Right atrium auricular region (tissue), 2 donors: Measurements from ENCODE around the gene SCN1B. TPM values are rescaled to one million over a fixed set of nuclear protein-coding genes. Genes with fewer than 3 reads are reported as not detected.

ENCODE experiments used
- DNase-seq: peaks from one replicate; pipeline ENCODE4 v3.0.0-alpha.2; 2019; ENCODE audit warnings: low spot score
- H3K27ac ChIP-seq, 2 donors: fragments of 200-600 bp; sonication (generic); 1 replicate in 1 of 2; 2 replicates in 1 of 2; pipeline ENCODE4 v1.5.1; 2016 to 2019
- H3K27me3 ChIP-seq, 2 donors: fragments of 200-600 bp; sonication (generic); one replicate each; pipeline versions ENCODE4 v1.5.1 to v1.6.0; 2017 to 2019
- H3K36me3 ChIP-seq: fragments of 200-600 bp; sonication (generic); one replicate; pipeline ENCODE4 v1.5.1; 2016
- H3K4me1 ChIP-seq, 2 donors: fragments of 200-600 bp; sonication (generic); one replicate each; pipeline versions ENCODE4 v1.5.1 to v1.6.0; 2017 to 2019
- H3K4me3 ChIP-seq, 2 donors: fragments of 200-600 bp; sonication (generic); 1 replicate in 1 of 2; 2 replicates in 1 of 2; pipeline ENCODE4 v1.5.1; 2017 to 2019; ENCODE audit warnings: mild to moderate bottlenecking in 1 of 2, moderate library complexity in 1 of 2
- H3K9me3 ChIP-seq, 2 donors: fragments of 200-600 bp; sonication (generic); one replicate each; pipeline ENCODE4 v1.5.1; 2019
- CTCF ChIP-seq, 2 donors: fragments of 200-600 bp; sonication (generic); IDR thresholded peaks; one replicate each; pipeline ENCODE4 v1.5.1; 2019; ENCODE audit warnings: antibody characterized with exemption in 2 of 2
- total RNA-seq, 2 donors: library from RNA; depleted of rRNA; stranded (reverse); fragments of >200 nt; gene quantifications; one replicate each; pipeline ENCODE4 v1.1.0, GENCODE V29; 2016

Gene SCN1B
- total RNA-seq, 2 donors from 2014 or later = 57.3 to 119 TPM

- Histone ChIP-seq H3K4me1 (peaks cover 0 to 9% of the 10 kb centered on the region in 2 donors), H3K27me3 (no peaks in the 10 kb centered on the region), H3K9me3 (peaks cover 0 to 8% of the 10 kb centered on the region in 2 donors), H3K27ac (no peak overlapping the region), H3K36me3 (no peaks in the 10 kb centered on the region), H3K4me3 (no peak overlapping the region)
- peak; percentile 79 to 87 for TF ChIP-seq CTCF (IDR thresholded peaks at IDR 0.05)
- DNase-seq = peak; percentile 89
Measured at GRCh38 chr19:35066691-35067563, 36.7 kb downstream of the SCN1B start.

- H3K4me1 ChIP-seq = peaks cover 0 to 9% of the 10 kb centered on the region in 2 donors
- no peak for TF ChIP-seq CTCF (IDR thresholded peaks at IDR 0.05)
- no peaks in the 10 kb centered on the region for H3K36me3 ChIP-seq
- no peaks in the 10 kb centered on the region for H3K27me3 ChIP-seq
- H3K27ac ChIP-seq = peak overlapping the region in 1 of 2 donors; percentile 12
- H3K9me3 ChIP-seq = peaks cover 0 to 8% of the 10 kb centered on the region in 2 donors
- no peak for DNase-seq
- no peak overlapping the region for H3K4me3 ChIP-seq
Measured at GRCh38 chr19:35068941-35069634, 38.8 kb downstream of the SCN1B start.

- Histone ChIP-seq H3K36me3 (no peaks in the 10 kb centered on the region), H3K27ac (no peak overlapping the region), H3K4me3 (no peak overlapping the region), H3K4me1 (peaks cover 0 to 9% of the 10 kb centered on the region in 2 donors), H3K9me3 (peaks cover 0 to 8% of the 10 kb centered on the region in 2 donors), H3K27me3 (no peaks in the 10 kb centered on the region)
- no peak for DNase-seq
- TF ChIP-seq CTCF (IDR thresholded peaks at IDR 0.05) = no peak
Measured at GRCh38 chr19:35069696-35070095, 39.4 kb downstream of the SCN1B start.

- Histone ChIP-seq H3K27ac (no peak overlapping the region), H3K4me3 (no peak overlapping the region), H3K27me3 (no peaks in the 10 kb centered on the region), H3K4me1 (peaks cover 0 to 9% of the 10 kb centered on the region in 2 donors), H3K9me3 (peaks cover 0 to 8% of the 10 kb centered on the region in 2 donors), H3K36me3 (no peaks in the 10 kb centered on the region)
- no peak for TF ChIP-seq CTCF (IDR thresholded peaks at IDR 0.05)
- no peak for DNase-seq
Measured at GRCh38 chr19:35070471-35070870, 40.2 kb downstream of the SCN1B start.

GRCh38 chr19:35073516-35073915, 43.2 kb downstream of the SCN1B start:
- Histone ChIP-seq H3K27ac (no peak overlapping the region), H3K4me3 (no peak overlapping the region), H3K36me3 (no peaks in the 10 kb centered on the region), H3K4me1 (peaks cover 0 to 4% of the 10 kb centered on the region in 2 donors), H3K9me3 (peaks cover 0 to 8% of the 10 kb centered on the region in 2 donors), H3K27me3 (no peaks in the 10 kb centered on the region)
- no peak for TF ChIP-seq CTCF (IDR thresholded peaks at IDR 0.05)
- no peak for DNase-seq
